ENCODE measurements around the gene CDC42BPB.
"Not testable (repeated sequence)": the region's sequence is repeated elsewhere in the genome, so short reads cannot be mapped to it uniquely, and the experiment has no call there.

Gene CDC42BPB

GRCh38 chr14:102898776-102899515 is 158.4 kb downstream of the CDC42BPB start:
- no peak for DNase-seq (ENCODE audit: low read depth)

- DNase-seq (ENCODE audit: low read depth): no peak
Observed at GRCh38 chr14:102898298-102898697, 159.1 kb downstream of the CDC42BPB start.

- DNase-seq (ENCODE audit: low read depth): no peak
Observed at GRCh38 chr14:102897299-102898027, 159.9 kb downstream of the CDC42BPB start.

- not testable (repeated sequence) for DNase-seq (ENCODE audit: low read depth)
Observed at GRCh38 chr14:102896735-102897134, 160.6 kb downstream of the CDC42BPB start.

GRCh38 chr14:102893452-102893851 is 163.9 kb downstream of the CDC42BPB start:
- DNase-seq (ENCODE audit: low read depth): no peak

- no peak for DNase-seq (ENCODE audit: low read depth)
Observed at GRCh38 chr14:102892651-102893050, 164.7 kb downstream of the CDC42BPB start.

- DNase-seq (ENCODE audit: low read depth): no peak
Observed at GRCh38 chr14:102891556-102891955, 165.8 kb downstream of the CDC42BPB start.

GRCh38 chr14:102891111-102891510 is 166.2 kb downstream of the CDC42BPB start:
- no peak for DNase-seq (ENCODE audit: low read depth)

GRCh38 chr14:102889615-102890014 is 167.7 kb downstream of the CDC42BPB start:
- DNase-seq (ENCODE audit: low read depth): no peak

GRCh38 chr14:102888748-102889147 is 168.6 kb downstream of the CDC42BPB start:
- no peak for DNase-seq (ENCODE audit: low read depth)

- no peak for DNase-seq (ENCODE audit: low read depth)
Observed at GRCh38 chr14:102885737-102886447, 171.5 kb downstream of the CDC42BPB start.

GRCh38 chr14:102883554-102883953 is 173.8 kb downstream of the CDC42BPB start:
- no peak for DNase-seq (ENCODE audit: low read depth)

- DNase-seq (ENCODE audit: low read depth): no peak
Observed at GRCh38 chr14:102883089-102883541, 174.2 kb downstream of the CDC42BPB start.

All from HS-27A (cell line).